ENCODE results near the gene PDE8A. TPM values are rescaled to one million over a fixed set of nuclear protein-coding genes. Genes with fewer than 3 reads are reported as not detected.

PDE8A gene
- total and polyA plus RNA-seq, 2 experiments from 2014 or later: 5.6 to 7.5 TPM

GRCh38 chr15:85010071-85010385 is 28.4 kb downstream of the PDE8A start:
- TF ChIP-seq STAT1 (IDR thresholded peaks at IDR 0.05; ENCODE audit: unreplicated experiment): no peak
- no peak for TF ChIP-seq EZH2phosphoT487 (IDR thresholded peaks at IDR 0.05; ENCODE audit: unreplicated experiment)
- TF ChIP-seq EZH2 (IDR thresholded peaks at IDR 0.05; ENCODE audit: low read depth, unreplicated experiment): no peak
- TF ChIP-seq, protein P1, sequence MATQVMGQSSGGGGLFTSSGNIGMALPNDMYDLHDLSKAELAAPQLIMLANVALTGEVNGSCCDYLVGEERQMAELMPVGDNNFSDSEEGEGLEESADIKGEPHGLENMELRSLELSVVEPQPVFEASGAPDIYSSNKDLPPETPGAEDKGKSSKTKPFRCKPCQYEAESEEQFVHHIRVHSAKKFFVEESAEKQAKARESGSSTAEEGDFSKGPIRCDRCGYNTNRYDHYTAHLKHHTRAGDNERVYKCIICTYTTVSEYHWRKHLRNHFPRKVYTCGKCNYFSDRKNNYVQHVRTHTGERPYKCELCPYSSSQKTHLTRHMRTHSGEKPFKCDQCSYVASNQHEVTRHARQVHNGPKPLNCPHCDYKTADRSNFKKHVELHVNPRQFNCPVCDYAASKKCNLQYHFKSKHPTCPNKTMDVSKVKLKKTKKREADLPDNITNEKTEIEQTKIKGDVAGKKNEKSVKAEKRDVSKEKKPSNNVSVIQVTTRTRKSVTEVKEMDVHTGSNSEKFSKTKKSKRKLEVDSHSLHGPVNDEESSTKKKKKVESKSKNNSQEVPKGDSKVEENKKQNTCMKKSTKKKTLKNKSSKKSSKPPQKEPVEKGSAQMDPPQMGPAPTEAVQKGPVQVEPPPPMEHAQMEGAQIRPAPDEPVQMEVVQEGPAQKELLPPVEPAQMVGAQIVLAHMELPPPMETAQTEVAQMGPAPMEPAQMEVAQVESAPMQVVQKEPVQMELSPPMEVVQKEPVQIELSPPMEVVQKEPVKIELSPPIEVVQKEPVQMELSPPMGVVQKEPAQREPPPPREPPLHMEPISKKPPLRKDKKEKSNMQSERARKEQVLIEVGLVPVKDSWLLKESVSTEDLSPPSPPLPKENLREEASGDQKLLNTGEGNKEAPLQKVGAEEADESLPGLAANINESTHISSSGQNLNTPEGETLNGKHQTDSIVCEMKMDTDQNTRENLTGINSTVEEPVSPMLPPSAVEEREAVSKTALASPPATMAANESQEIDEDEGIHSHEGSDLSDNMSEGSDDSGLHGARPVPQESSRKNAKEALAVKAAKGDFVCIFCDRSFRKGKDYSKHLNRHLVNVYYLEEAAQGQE (IDR thresholded peaks at IDR 0.05; ENCODE audit: unreplicated experiment): no peak
- no peak for TF ChIP-seq CREB1 (CRISPR knock-in tag; IDR thresholded peaks at IDR 0.05; ENCODE audit: low read depth)
- TF ChIP-seq ZNF462 (CRISPR knock-in tag; IDR thresholded peaks at IDR 0.05): no peak
- no peak for TF ChIP-seq JUNB (IDR thresholded peaks at IDR 0.05; ENCODE audit: unreplicated experiment)
- TF ChIP-seq NANOG (IDR thresholded peaks at IDR 0.05; ENCODE audit: borderline replicate concordance): no peak
- TF ChIP-seq, protein P2, sequence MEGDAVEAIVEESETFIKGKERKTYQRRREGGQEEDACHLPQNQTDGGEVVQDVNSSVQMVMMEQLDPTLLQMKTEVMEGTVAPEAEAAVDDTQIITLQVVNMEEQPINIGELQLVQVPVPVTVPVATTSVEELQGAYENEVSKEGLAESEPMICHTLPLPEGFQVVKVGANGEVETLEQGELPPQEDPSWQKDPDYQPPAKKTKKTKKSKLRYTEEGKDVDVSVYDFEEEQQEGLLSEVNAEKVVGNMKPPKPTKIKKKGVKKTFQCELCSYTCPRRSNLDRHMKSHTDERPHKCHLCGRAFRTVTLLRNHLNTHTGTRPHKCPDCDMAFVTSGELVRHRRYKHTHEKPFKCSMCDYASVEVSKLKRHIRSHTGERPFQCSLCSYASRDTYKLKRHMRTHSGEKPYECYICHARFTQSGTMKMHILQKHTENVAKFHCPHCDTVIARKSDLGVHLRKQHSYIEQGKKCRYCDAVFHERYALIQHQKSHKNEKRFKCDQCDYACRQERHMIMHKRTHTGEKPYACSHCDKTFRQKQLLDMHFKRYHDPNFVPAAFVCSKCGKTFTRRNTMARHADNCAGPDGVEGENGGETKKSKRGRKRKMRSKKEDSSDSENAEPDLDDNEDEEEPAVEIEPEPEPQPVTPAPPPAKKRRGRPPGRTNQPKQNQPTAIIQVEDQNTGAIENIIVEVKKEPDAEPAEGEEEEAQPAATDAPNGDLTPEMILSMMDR (conservative IDR thresholded peaks at IDR 0.05; ENCODE audit: low read depth in 2 of 2): no peak
- TF ChIP-seq, protein P3, sequence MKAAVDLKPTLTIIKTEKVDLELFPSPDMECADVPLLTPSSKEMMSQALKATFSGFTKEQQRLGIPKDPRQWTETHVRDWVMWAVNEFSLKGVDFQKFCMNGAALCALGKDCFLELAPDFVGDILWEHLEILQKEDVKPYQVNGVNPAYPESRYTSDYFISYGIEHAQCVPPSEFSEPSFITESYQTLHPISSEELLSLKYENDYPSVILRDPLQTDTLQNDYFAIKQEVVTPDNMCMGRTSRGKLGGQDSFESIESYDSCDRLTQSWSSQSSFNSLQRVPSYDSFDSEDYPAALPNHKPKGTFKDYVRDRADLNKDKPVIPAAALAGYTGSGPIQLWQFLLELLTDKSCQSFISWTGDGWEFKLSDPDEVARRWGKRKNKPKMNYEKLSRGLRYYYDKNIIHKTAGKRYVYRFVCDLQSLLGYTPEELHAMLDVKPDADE (IDR thresholded peaks at IDR 0.05): no peak
- TF ChIP-seq ZNF114 (CRISPR knock-in tag; IDR thresholded peaks at IDR 0.05): no peak
- no peak for TF ChIP-seq ZNF331 (CRISPR knock-in tag; IDR thresholded peaks at IDR 0.05; ENCODE audit: low read depth)
- TF ChIP-seq POLR2AphosphoS5 (IDR thresholded peaks at IDR 0.05; ENCODE audit: low read depth): no peak
- H2AFZ ChIP-seq: no peak overlapping the region
- Mint-ChIP-seq H3K4me3 (no peak overlapping the region), H3K9me3 (no peaks in the 10 kb centered on the region), H3K4me1 (peaks cover 20% of the 10 kb centered on the region), H3K36me3 (ENCODE audit: low read depth) (no peaks in the 10 kb centered on the region), H3K27me3 (ENCODE audit: insufficient read depth, low read depth, poor library complexity) (peaks cover 2% of the 10 kb centered on the region), H3K27ac (no peak overlapping the region)
- H3K4me3 ChIP-seq: no peak overlapping the region
- no peaks in the 10 kb centered on the region for H3K4me1 ChIP-seq (ENCODE audit: insufficient read depth)
- ATAC-seq (no peak), DNase-seq (ENCODE audit: low spot score) (no peak)
- no peaks in the 10 kb centered on the region for H3F3A ChIP-seq (replicated peaks; ENCODE audit: low read depth)
- no peaks in the 10 kb centered on the region for H3K27me3 ChIP-seq (ENCODE audit: insufficient read depth)
- H3K27ac ChIP-seq (ENCODE audit: low read depth): no peak overlapping the region
- H4K20me1 ChIP-seq (replicated peaks; ENCODE audit: insufficient read depth): no peaks in the 10 kb centered on the region; the same call in 1 of the 2 replicates
- H3K9me2 ChIP-seq (ENCODE audit: insufficient read depth): no peaks in the 10 kb centered on the region
- H3K36me3 ChIP-seq (ENCODE audit: insufficient read depth): no peaks in the 10 kb centered on the region
- H3K79me2 ChIP-seq (replicated peaks; ENCODE audit: insufficient read depth): 0 out of 2 replicates have a peak, but pooled peaks cover 9% of the 10 kb centered on the region
- no peak overlapping the region for H3K4me2 ChIP-seq
